Thyroid gland (tissue), 4 donors: ENCODE results near the gene MAGI1.

Experiments used
- POLR2A ChIP-seq, 2 donors: fragments of 450-650 bp; IDR thresholded peaks; one replicate each; pipeline ENCODE4 v1.6.1; 2017; ENCODE audit warnings: antibody characterized with exemption in 2 of 2, mild to moderate bottlenecking in 2 of 2, moderate library complexity in 1 of 2
- TF ChIP-seq, protein P1 (sequence below), 6 experiments: fragments of 200-600 bp in 3 of 6; fragments of 450-650 bp in 3 of 6; sonication (generic) in 3 of 6; IDR thresholded peaks; one replicate each; pipeline ENCODE4 v1.5.1; 2016 to 2019; ENCODE audit warnings: antibody characterized with exemption in 6 of 6, mild to moderate bottlenecking in 2 of 6, inconsistent platforms in 1 of 6, moderate library complexity in 1 of 6

DNA sequence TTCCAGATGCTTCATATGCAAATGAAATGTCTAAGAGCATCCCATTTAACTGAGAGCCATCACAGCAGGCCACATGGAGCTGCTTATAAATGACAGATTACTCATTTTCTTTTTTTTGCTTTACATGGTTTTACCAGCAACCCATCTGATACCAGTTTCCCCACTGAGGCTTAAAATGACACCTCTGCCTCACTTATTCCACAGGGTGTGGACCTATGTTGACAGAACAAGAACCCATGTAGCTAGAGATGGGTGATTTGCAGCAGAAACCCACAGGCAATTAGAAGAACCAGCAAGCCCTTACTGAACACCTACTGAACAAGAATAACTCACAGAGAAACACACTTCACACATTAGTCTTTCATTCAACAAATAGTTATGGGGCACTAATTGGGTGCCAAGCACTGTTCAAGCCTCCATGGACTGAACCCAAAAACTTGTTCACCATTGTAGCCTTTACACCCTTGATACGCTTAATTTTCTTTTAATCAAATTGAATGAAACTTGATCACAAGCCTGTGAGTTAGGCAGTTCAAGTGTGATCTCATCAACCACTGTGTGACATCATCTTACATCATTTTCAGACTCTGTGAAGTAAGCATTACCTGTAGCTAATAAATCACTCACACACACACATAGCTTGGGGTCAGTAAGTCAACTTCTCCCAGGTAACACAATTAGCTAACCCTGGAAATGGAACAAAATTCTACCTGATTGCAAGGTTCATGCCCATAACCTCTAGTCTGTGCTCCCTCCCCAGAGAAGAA lies 45.4 kb downstream of the MAGI1 start:
- TF ChIP-seq, protein P1, sequence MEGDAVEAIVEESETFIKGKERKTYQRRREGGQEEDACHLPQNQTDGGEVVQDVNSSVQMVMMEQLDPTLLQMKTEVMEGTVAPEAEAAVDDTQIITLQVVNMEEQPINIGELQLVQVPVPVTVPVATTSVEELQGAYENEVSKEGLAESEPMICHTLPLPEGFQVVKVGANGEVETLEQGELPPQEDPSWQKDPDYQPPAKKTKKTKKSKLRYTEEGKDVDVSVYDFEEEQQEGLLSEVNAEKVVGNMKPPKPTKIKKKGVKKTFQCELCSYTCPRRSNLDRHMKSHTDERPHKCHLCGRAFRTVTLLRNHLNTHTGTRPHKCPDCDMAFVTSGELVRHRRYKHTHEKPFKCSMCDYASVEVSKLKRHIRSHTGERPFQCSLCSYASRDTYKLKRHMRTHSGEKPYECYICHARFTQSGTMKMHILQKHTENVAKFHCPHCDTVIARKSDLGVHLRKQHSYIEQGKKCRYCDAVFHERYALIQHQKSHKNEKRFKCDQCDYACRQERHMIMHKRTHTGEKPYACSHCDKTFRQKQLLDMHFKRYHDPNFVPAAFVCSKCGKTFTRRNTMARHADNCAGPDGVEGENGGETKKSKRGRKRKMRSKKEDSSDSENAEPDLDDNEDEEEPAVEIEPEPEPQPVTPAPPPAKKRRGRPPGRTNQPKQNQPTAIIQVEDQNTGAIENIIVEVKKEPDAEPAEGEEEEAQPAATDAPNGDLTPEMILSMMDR (IDR thresholded peaks at IDR 0.05): no peak
- no peak for TF ChIP-seq POLR2A (IDR thresholded peaks at IDR 0.05)
